Transverse colon (tissue), 4 donors: ENCODE results near the gene ZNF544. TPM values are rescaled to one million over a fixed set of nuclear protein-coding genes. Genes with fewer than 3 reads are reported as not detected.
A peak's percentile ranks its signal among the peaks of the same experiment; 100 is the strongest.

ENCODE experiments used
- DNase-seq: peaks from one replicate; pipeline ENCODE4 v3.0.0-alpha.2; 2019
- H3K27ac ChIP-seq, 4 donors: fragments of 200-600 bp; sonication (generic); 2 replicates each; pipeline ENCODE4 v1.5.1; 2016 to 2018; ENCODE audit warnings: inconsistent platforms in 4 of 4
- H3K27me3 ChIP-seq: fragments of 200-600 bp; sonication (generic); 2 replicates; pipeline ENCODE4 v1.5.1; 2017; ENCODE audit warnings: inconsistent platforms
- H3K36me3 ChIP-seq, 4 donors: fragments of 200-600 bp; sonication (generic); 2 replicates each; pipeline ENCODE4 v1.5.1; 2017 to 2019; ENCODE audit warnings: inconsistent platforms in 4 of 4
- H3K4me1 ChIP-seq, 4 donors: fragments of 200-600 bp; sonication (generic); 2 replicates each; pipeline ENCODE4 v1.5.1; 2017 to 2020; ENCODE audit warnings: inconsistent platforms in 4 of 4
- H3K4me3 ChIP-seq, 4 donors: fragments of 200-600 bp; sonication (generic); 1 replicate in 1 of 4; 2 replicates in 3 of 4; pipeline versions ENCODE4 v1.5.1 to v1.6.1; 2017 to 2019; ENCODE audit warnings: inconsistent platforms in 4 of 4
- H3K9me3 ChIP-seq, 2 donors: fragments of 200-600 bp; sonication (generic); 2 replicates each; pipeline ENCODE4 v1.5.1; 2017 to 2019; ENCODE audit warnings: inconsistent platforms in 2 of 2
- CTCF ChIP-seq, 5 experiments: fragments of 200-600 bp in 3 of 5; fragments of 450-650 bp in 2 of 5; sonication (generic) in 3 of 5; IDR thresholded peaks; 1 replicate in 2 of 5; 2 replicates in 3 of 5; pipeline ENCODE4 v1.5.1; 2016 to 2017; ENCODE audit warnings: antibody characterized with exemption in 5 of 5, inconsistent platforms in 3 of 5, mild to moderate bottlenecking in 2 of 5, moderate library complexity in 1 of 5
- EP300 ChIP-seq: sonication (generic); formaldehyde crosslinking; IDR thresholded peaks from one replicate; pipeline ENCODE4 v1.6.1; 2017; ENCODE audit warnings: antibody characterized with exemption, low read depth
- POLR2A ChIP-seq: fragments of 450-650 bp; IDR thresholded peaks from one replicate; pipeline ENCODE4 v1.6.1; 2016; ENCODE audit warnings: antibody characterized with exemption, mild to moderate bottlenecking, moderate library complexity
- POLR2AphosphoS5 ChIP-seq, 3 donors: sonication (generic); formaldehyde crosslinking; IDR thresholded peaks; one replicate each; pipeline ENCODE4 v1.6.1; 2016; ENCODE audit warnings: antibody characterized with exemption in 3 of 3
- WGBS, 2 donors: methylation state at CpG; one replicate each; pipeline ENCODE4 v1.1.5; 2018; ENCODE audit warnings: low coverage in 1 of 2; 5-methylcytosine and 5-hydroxymethylcytosine counted together
- in situ Hi-C, 4 donors: fragments of 200-750 bp; cut with MboI; loops; one replicate each; pipeline versions ENCODE4 v1.15.0 to v1.15.1; 2017; ENCODE audit warnings: low sequenced_read_pairs in 3 of 4, low pct_ligation_motif_present in 1 of 4, low pct_unique_long_range_greater_than_20kb in 1 of 4
- intact Hi-C: fragments of 100-400 bp; cut with DNase I; formaldehyde crosslinking; loops from one replicate; pipeline ENCODE4 v1.15.1; 2023; ENCODE audit warnings: low total_unique reads
- total RNA-seq, 4 donors: library from RNA; depleted of rRNA; stranded (reverse); fragments of >200 nt; gene quantifications; one replicate each; pipeline ENCODE4 v1.1.0, GENCODE V29; 2016

Gene ZNF544
- total RNA-seq, 4 donors from 2014 or later, result 8.6 to 62.3 (median 25.1) TPM

DNA sequence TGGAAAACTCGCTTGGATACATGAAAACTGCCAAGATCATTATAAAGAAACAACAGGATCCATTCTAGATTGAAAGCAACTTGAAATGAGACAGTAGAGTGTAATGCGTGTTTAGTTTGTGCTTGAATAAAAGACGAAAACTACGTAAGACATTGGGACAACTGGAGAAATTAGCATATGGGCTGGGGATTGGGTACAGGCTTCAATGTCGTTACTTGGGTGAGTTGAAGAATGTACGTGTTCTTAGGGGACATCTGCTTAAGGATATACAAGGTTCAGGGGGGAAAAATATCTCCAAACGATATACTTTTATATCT, 76.0 kb downstream of the ZNF544 start:
- no peak for DNase-seq
- no peak for TF ChIP-seq CTCF (IDR thresholded peaks at IDR 0.05)
- TF ChIP-seq POLR2AphosphoS5 (IDR thresholded peaks at IDR 0.05), result no peak
- no peak for TF ChIP-seq POLR2A
- TF ChIP-seq EP300, result no peak
- H3K27me3 ChIP-seq, result no peaks in the 10 kb centered on the region
- intact Hi-C loops (no loop called here), in situ Hi-C loops (no loop called here)
- peak overlapping the region; percentile 80 to 95 (median 90) for H3K27ac ChIP-seq
- H3K4me3 ChIP-seq, result peak overlapping the region in 3 of 4 donors; percentile 75 to 93 (median 76)
- 27 to 31% methylated on average over 7 of the region's 7 CpGs for WGBS, 2 donors
- H3K9me3 ChIP-seq, result no peaks in the 10 kb centered on the region
- H3K36me3 ChIP-seq, result peaks cover 0 to 17% (median 2%) of the 10 kb centered on the region in 4 donors
- H3K4me1 ChIP-seq, result peaks cover 9 to 17% (median 14%) of the 10 kb centered on the region in 4 donors

- peaks cover 0 to 20% (median 2%) of the 10 kb centered on the region in 4 donors for H3K36me3 ChIP-seq
- in situ Hi-C loops, result no loop called here
- peak; percentile 95 for DNase-seq
- no peaks in the 10 kb centered on the region for H3K9me3 ChIP-seq
- intact Hi-C loops, result no loop called here
- H3K27ac ChIP-seq, result peak within 1 kb of the TSS; percentile 80 to 95 (median 90)
- no peaks in the 10 kb centered on the region for H3K27me3 ChIP-seq
- H3K4me3 ChIP-seq, result peak within 1 kb of the TSS; percentile 75 to 98 (median 84)
- peaks cover 9 to 17% (median 14%) of the 10 kb centered on the region in 4 donors for H3K4me1 ChIP-seq
- TF ChIP-seq CTCF (IDR thresholded peaks at IDR 0.05), result peak; percentile 22 to 72 (median 35)
- peak; percentile 95 for TF ChIP-seq POLR2A
- peak; percentile 96 for TF ChIP-seq POLR2AphosphoS5 (IDR thresholded peaks at IDR 0.05)
- TF ChIP-seq EP300, result no peak
- 2% methylated on average over 10 to 51 of the region's 55 CpGs for WGBS, 2 donors
These were observed 76.6 kb downstream of the ZNF544 start, which contains the start of gene ERVK3-1 for GRCh38 chr19:58305065-58305931. ERVK3-1 (plus strand) TSS chr19:58305377; CDS start chr19:58312169, 6,792 bp downstream.

DNA sequence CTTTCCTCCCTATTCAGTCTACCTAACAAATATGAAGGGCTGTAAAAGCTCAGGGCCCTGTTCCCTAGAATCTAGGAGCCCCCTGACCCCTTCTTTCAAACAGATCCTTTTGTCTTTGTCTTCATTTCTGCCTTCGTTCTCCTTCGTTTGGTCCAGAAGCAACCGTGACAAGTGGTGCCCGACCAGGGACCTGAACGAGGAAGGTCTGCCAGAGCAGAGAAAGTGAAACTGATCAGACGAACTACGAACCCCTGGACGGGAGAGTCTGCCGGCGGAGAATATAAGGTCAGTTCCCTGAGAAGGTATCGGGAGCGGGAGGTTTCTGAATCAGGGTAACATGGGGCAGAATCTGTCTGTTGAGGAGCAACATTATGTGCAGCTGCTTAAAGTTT, 77.2 kb downstream of the ZNF544 start:
- H3K4me1 ChIP-seq, result peaks cover 9 to 17% (median 14%) of the 10 kb centered on the region in 4 donors
- no peaks in the 10 kb centered on the region for H3K9me3 ChIP-seq
- WGBS, 2 donors, result 36 to 46% methylated on average over 3 to 12 of the region's 12 CpGs
- H3K4me3 ChIP-seq, result peak overlapping the region; percentile 75 to 98 (median 84)
- in situ Hi-C loops, result no loop called here
- intact Hi-C loops, result no loop called here
- TF ChIP-seq CTCF (IDR thresholded peaks at IDR 0.05) (no peak), EP300 (no peak), POLR2AphosphoS5 (IDR thresholded peaks at IDR 0.05) (no peak), POLR2A (no peak)
- DNase-seq, result peak; percentile 11
- H3K36me3 ChIP-seq, result peaks cover 0 to 20% (median 2%) of the 10 kb centered on the region in 4 donors
- no peaks in the 10 kb centered on the region for H3K27me3 ChIP-seq
- H3K27ac ChIP-seq, result peak overlapping the region; percentile 80 to 95 (median 90)

GRCh38 chr19:58307736-58308135, 79.0 kb downstream of the ZNF544 start:
- intact Hi-C loops (no loop called here), in situ Hi-C loops (no loop called here)
- no peak for DNase-seq
- Histone ChIP-seq H3K27me3 (no peaks in the 10 kb centered on the region), H3K36me3 (peaks cover 0 to 29% (median 11%) of the 10 kb centered on the region in 4 donors), H3K4me3 (no peak overlapping the region), H3K4me1 (peaks cover 9 to 17% (median 14%) of the 10 kb centered on the region in 4 donors), H3K9me3 (no peaks in the 10 kb centered on the region), H3K27ac (no peak overlapping the region)
- no peak for TF ChIP-seq POLR2AphosphoS5 (IDR thresholded peaks at IDR 0.05)
- TF ChIP-seq CTCF (IDR thresholded peaks at IDR 0.05), result no peak
- no peak for TF ChIP-seq POLR2A
- no peak for TF ChIP-seq EP300
- 79 to 100% methylated on average over 1 to 4 of the region's 4 CpGs for WGBS, 2 donors
